GM23248 (cell line): ENCODE measurements around the gene ENTPD2. TPM values are rescaled to one million over a fixed set of nuclear protein-coding genes. Genes with fewer than 3 reads are reported as not detected.

Experiments used
- DNase-seq: peaks from one replicate; pipeline ENCODE4 v3.0.0-alpha.2; 2015
- H2AFZ ChIP-seq: fragments of 200-600 bp; sonication (generic); 2 replicates; pipeline ENCODE4 v1.6.1; 2016; ENCODE audit warnings: antibody characterized with exemption
- H3F3A ChIP-seq: fragments of 200-600 bp; sonication (generic); 2 replicates; pipeline ENCODE4 v1.6.1; 2016; ENCODE audit warnings: mild to moderate bottlenecking, antibody characterized with exemption, mixed run types; ENCODE audit not compliant: insufficient read depth
- H3K27ac ChIP-seq: fragments of 200-600 bp; sonication (generic); 2 replicates; pipeline ENCODE4 v1.5.1; 2016; ENCODE audit warnings: mild to moderate bottlenecking
- H3K27me3 ChIP-seq: fragments of 200-600 bp; sonication (generic); replicated peaks from 2 replicates; pipeline ENCODE4 v1.6.1; 2016; ENCODE audit warnings: mild to moderate bottlenecking; ENCODE audit not compliant: insufficient read depth
- H3K36me3 ChIP-seq: fragments of 200-600 bp; sonication (generic); 2 replicates; pipeline ENCODE4 v1.6.1; 2016; ENCODE audit warnings: low read depth, mild to moderate bottlenecking
- H3K4me1 ChIP-seq: fragments of 200-600 bp; sonication (generic); 2 replicates; pipeline ENCODE4 v1.6.1; 2016; ENCODE audit warnings: mild to moderate bottlenecking; ENCODE audit not compliant: insufficient read depth
- H3K4me2 ChIP-seq: fragments of 200-600 bp; sonication (generic); one replicate; pipeline ENCODE4 v1.6.1; 2016; ENCODE audit warnings: mild to moderate bottlenecking; ENCODE audit not compliant: unreplicated experiment
- H3K4me3 ChIP-seq: fragments of 200-600 bp; sonication (generic); 2 replicates; pipeline ENCODE4 v1.5.1; 2016; ENCODE audit warnings: mild to moderate bottlenecking
- H3K79me2 ChIP-seq: fragments of 200-600 bp; sonication (generic); 2 replicates; pipeline ENCODE4 v1.6.1; 2016; ENCODE audit warnings: mild to moderate bottlenecking; ENCODE audit not compliant: insufficient read depth
- H3K9ac ChIP-seq: fragments of 200-600 bp; sonication (generic); 2 replicates; pipeline ENCODE4 v1.6.1; 2016; ENCODE audit warnings: mild to moderate bottlenecking
- H3K9me2 ChIP-seq: fragments of 200-600 bp; sonication (generic); 2 replicates; pipeline ENCODE4 v1.6.1; 2016; ENCODE audit warnings: mixed run types, mild to moderate bottlenecking, moderate library complexity; ENCODE audit not compliant: insufficient read depth
- H3K9me3 ChIP-seq: fragments of 200-600 bp; sonication (generic); one replicate; pipeline ENCODE4 v1.6.1; 2017; ENCODE audit warnings: low read depth
- H4K20me1 ChIP-seq: fragments of 200-600 bp; sonication (generic); 2 replicates; pipeline ENCODE4 v1.6.0; 2016; ENCODE audit not compliant: insufficient read depth
- EZH2 ChIP-seq: fragments of 200-600 bp; sonication (generic); IDR thresholded peaks from 2 replicates; pipeline ENCODE4 v1.6.1; 2018; ENCODE audit warnings: antibody characterized with exemption, mild to moderate bottlenecking; ENCODE audit not compliant: insufficient read depth, poor library complexity, severe bottlenecking
- EZH2phosphoT487 ChIP-seq: fragments of 200-600 bp; sonication (generic); IDR thresholded peaks from 2 replicates; pipeline ENCODE4 v1.6.1; 2018; ENCODE audit warnings: antibody characterized with exemption, moderate library complexity, mild to moderate bottlenecking, low read depth; ENCODE audit not compliant: insufficient read depth
- WGBS, 2 experiments: methylation state at CpG; one replicate each; pipeline ENCODE4 v1.1.6; 2015 to 2017; ENCODE audit warnings: low lambda C conversion rate in 2 of 2, low coverage in 1 of 2; ENCODE audit errors: missing lambda C conversion rate in 2 of 2; 5-methylcytosine and 5-hydroxymethylcytosine counted together
- in situ Hi-C: fragments of 300-500 bp; cut with MboI; formaldehyde crosslinking; loops from 2 replicates; pipeline ENCODE4 v1.15.0; 2020
- polyA plus RNA-seq: library from polyadenylated mRNA; unstranded; fragments of >200 nt; fragmentation: Nextera tagmentation; extraction: Ambion mirVana; gene quantifications from 2 replicates; pipeline ENCODE4 v1.2.1, GENCODE V29; 2016
- total RNA-seq: library from RNA; depleted of rRNA; stranded (reverse); fragments of >200 nt; shearing (Covaris generic); gene quantifications from 2 replicates; pipeline ENCODE4 v1.2.3, GENCODE V29; 2014

Gene ENTPD2
- total and polyA plus RNA-seq, 2 experiments from 2014 or later = not detected

GRCh38 chr9:137015976-137016375, 37.9 kb downstream of the ENTPD2 start:
- no peak for DNase-seq
- Histone ChIP-seq H3K9ac (no peak overlapping the region), H3K36me3 (no peaks in the 10 kb centered on the region), H3K9me2 (no peaks in the 10 kb centered on the region), H3F3A (no peaks in the 10 kb centered on the region), H2AFZ (no peak overlapping the region), H3K27ac (no peak overlapping the region), H3K4me3 (no peak overlapping the region), H3K27me3 (no peaks in the 10 kb centered on the region), H3K4me2 (no peak overlapping the region), H3K79me2 (no peaks in the 10 kb centered on the region), H3K9me3 (no peaks in the 10 kb centered on the region), H3K4me1 (no peaks in the 10 kb centered on the region), H4K20me1 (no peaks in the 10 kb centered on the region)
- in situ Hi-C loops = no loop called here
- 95 to 98% methylated on average over 16 to 21 of the region's 21 CpGs for WGBS, 2 experiments
- TF ChIP-seq EZH2phosphoT487 (no peak), EZH2 (no peak)

- Histone ChIP-seq H3K9ac (no peak overlapping the region), H3K27ac (no peak overlapping the region), H3F3A (no peaks in the 10 kb centered on the region), H3K27me3 (no peaks in the 10 kb centered on the region), H3K9me2 (no peaks in the 10 kb centered on the region), H2AFZ (no peak overlapping the region), H3K36me3 (no peaks in the 10 kb centered on the region), H3K4me2 (no peak overlapping the region), H3K4me1 (no peaks in the 10 kb centered on the region), H3K4me3 (no peak overlapping the region), H3K9me3 (no peaks in the 10 kb centered on the region), H3K79me2 (no peaks in the 10 kb centered on the region), H4K20me1 (no peaks in the 10 kb centered on the region)
- in situ Hi-C loops = no loop called here
- TF ChIP-seq EZH2 (no peak), EZH2phosphoT487 (no peak)
- WGBS, 2 experiments = 95 to 98% methylated on average over 13 to 25 of the region's 25 CpGs
- DNase-seq = no peak
Observed at GRCh38 chr9:137015540-137015930, 38.3 kb downstream of the ENTPD2 start.

- H3K9me2 ChIP-seq = no peaks in the 10 kb centered on the region
- no peak overlapping the region for H3K4me2 ChIP-seq
- H3K27ac ChIP-seq = no peak overlapping the region
- H3K27me3 ChIP-seq = no peaks in the 10 kb centered on the region
- H3F3A ChIP-seq = no peaks in the 10 kb centered on the region
- H3K9ac ChIP-seq = no peak overlapping the region
- no peak overlapping the region for H3K4me3 ChIP-seq
- H3K79me2 ChIP-seq = no peaks in the 10 kb centered on the region
- H3K9me3 ChIP-seq = no peaks in the 10 kb centered on the region
- H4K20me1 ChIP-seq = no peaks in the 10 kb centered on the region
- H3K36me3 ChIP-seq = no peaks in the 10 kb centered on the region
- WGBS, 2 experiments = 95 to 98% methylated on average over 25 to 36 of the region's 36 CpGs
- in situ Hi-C loops = no loop called here
- H2AFZ ChIP-seq = no peak overlapping the region
- no peak for DNase-seq
- H3K4me1 ChIP-seq = no peaks in the 10 kb centered on the region
- no peak for TF ChIP-seq EZH2
- TF ChIP-seq EZH2phosphoT487 = no peak
Observed at GRCh38 chr9:137014776-137015539, 38.9 kb downstream of the ENTPD2 start.

- H3K9ac ChIP-seq = no peak overlapping the region
- H2AFZ ChIP-seq = no peak overlapping the region
- H3K79me2 ChIP-seq = no peaks in the 10 kb centered on the region
- H4K20me1 ChIP-seq = no peaks in the 10 kb centered on the region
- no peaks in the 10 kb centered on the region for H3K27me3 ChIP-seq
- no peaks in the 10 kb centered on the region for H3K36me3 ChIP-seq
- TF ChIP-seq EZH2 (no peak), EZH2phosphoT487 (no peak)
- no peak for DNase-seq
- no peak overlapping the region for H3K4me3 ChIP-seq
- no peak overlapping the region for H3K27ac ChIP-seq
- 91 to 92% methylated on average over 18 to 21 of the region's 23 CpGs for WGBS, 2 experiments
- no peaks in the 10 kb centered on the region for H3K9me2 ChIP-seq
- no peaks in the 10 kb centered on the region for H3K9me3 ChIP-seq
- H3K4me1 ChIP-seq = no peaks in the 10 kb centered on the region
- H3K4me2 ChIP-seq = no peak overlapping the region
- in situ Hi-C loops = no loop called here
- H3F3A ChIP-seq = no peaks in the 10 kb centered on the region
Observed at GRCh38 chr9:137014166-137014565, 39.7 kb downstream of the ENTPD2 start.

- H2AFZ ChIP-seq = no peak overlapping the region
- no peaks in the 10 kb centered on the region for H3F3A ChIP-seq
- no peak overlapping the region for H3K27ac ChIP-seq
- H3K9me2 ChIP-seq = no peaks in the 10 kb centered on the region
- no peaks in the 10 kb centered on the region for H3K9me3 ChIP-seq
- no peaks in the 10 kb centered on the region for H3K36me3 ChIP-seq
- DNase-seq = no peak
- no peak overlapping the region for H3K4me2 ChIP-seq
- H3K4me3 ChIP-seq = no peak overlapping the region
- H3K9ac ChIP-seq = no peak overlapping the region
- H3K4me1 ChIP-seq = no peaks in the 10 kb centered on the region
- no peaks in the 10 kb centered on the region for H3K79me2 ChIP-seq
- in situ Hi-C loops = no loop called here
- H4K20me1 ChIP-seq = no peaks in the 10 kb centered on the region
- no peak for TF ChIP-seq EZH2phosphoT487
- no peak for TF ChIP-seq EZH2
- no peaks in the 10 kb centered on the region for H3K27me3 ChIP-seq
- 97 to 98% methylated on average over 12 to 20 of the region's 20 CpGs for WGBS, 2 experiments
Observed at GRCh38 chr9:137013571-137013940, 40.3 kb downstream of the ENTPD2 start.
